Loucy (cell line): ENCODE results near the gene CCPG1.

Source experiments
- H2AFZ ChIP-seq: fragments of 200-600 bp; sonication (generic); 2 replicates; pipeline ENCODE4 v1.6.0; 2016; ENCODE audit warnings: antibody characterized with exemption, mild to moderate bottlenecking, low read length, moderate library complexity
- H3F3A ChIP-seq: fragments of 200-600 bp; 2 replicates; pipeline ENCODE4 v1.6.0; 2016; ENCODE audit warnings: antibody characterized with exemption, low read depth, mild to moderate bottlenecking
- H3K27me3 ChIP-seq: fragments of 200-600 bp; sonication (generic); 2 replicates; pipeline ENCODE4 v1.6.1; 2014; ENCODE audit warnings: low read length, mild to moderate bottlenecking; ENCODE audit not compliant: insufficient read depth, poor library complexity, severe bottlenecking
- H3K36me3 ChIP-seq: fragments of 200-600 bp; sonication (generic); 2 replicates; pipeline ENCODE4 v1.6.1; 2016; ENCODE audit warnings: low read length; ENCODE audit not compliant: insufficient read depth
- H3K4me1 ChIP-seq: fragments of 200-600 bp; sonication (generic); 2 replicates; pipeline ENCODE4 v1.5.1; 2014; ENCODE audit warnings: low read length, mild to moderate bottlenecking; ENCODE audit not compliant: insufficient read depth, poor library complexity, severe bottlenecking
- H3K4me2 ChIP-seq: fragments of 200-600 bp; sonication (generic); 2 replicates; pipeline ENCODE4 v1.6.0; 2014; ENCODE audit warnings: antibody characterized with exemption, low read length, low read depth, mild to moderate bottlenecking; ENCODE audit not compliant: poor library complexity, severe bottlenecking
- H3K4me3 ChIP-seq: fragments of 200-600 bp; sonication (generic); 2 replicates; pipeline ENCODE4 v1.5.1; 2014; ENCODE audit warnings: low read length, mild to moderate bottlenecking, mixed read lengths; ENCODE audit not compliant: poor library complexity, severe bottlenecking
- H3K79me2 ChIP-seq: fragments of 200-600 bp; sonication (generic); 2 replicates; pipeline ENCODE4 v1.6.1; 2014; ENCODE audit warnings: low read length; ENCODE audit not compliant: insufficient read depth
- H3K9ac ChIP-seq: fragments of 200-600 bp; sonication (generic); 2 replicates; pipeline ENCODE4 v1.6.0; 2014; ENCODE audit warnings: mild to moderate bottlenecking, low read depth, low read length, moderate library complexity; ENCODE audit not compliant: poor library complexity, severe bottlenecking
- H3K9me2 ChIP-seq: fragments of 200-600 bp; sonication (generic); replicated peaks from 2 replicates; pipeline ENCODE4 v1.6.1; 2016; ENCODE audit warnings: low read depth, low read length, mixed read lengths
- H3K9me3 ChIP-seq: fragments of 200-600 bp; sonication (generic); 2 replicates; pipeline ENCODE4 v1.6.1; 2014; ENCODE audit warnings: mild to moderate bottlenecking, antibody characterized with exemption, low read length, low read depth; ENCODE audit not compliant: insufficient read depth
- H4K20me1 ChIP-seq: fragments of 200-600 bp; sonication (generic); 2 replicates; pipeline ENCODE4 v1.6.0; 2014; ENCODE audit warnings: antibody characterized with exemption, low read length, mild to moderate bottlenecking; ENCODE audit not compliant: insufficient read depth, poor library complexity, severe bottlenecking
- CTCF ChIP-seq: fragments of 200-600 bp; sonication (generic); conservative IDR thresholded peaks from 2 replicates; pipeline ENCODE4 v1.5.1; 2014; ENCODE audit warnings: mild to moderate bottlenecking, antibody characterized with exemption, low read length
- EZH2phosphoT487 ChIP-seq: fragments of 200-600 bp; IDR thresholded peaks from 2 replicates; pipeline ENCODE4 v1.6.1; 2018; ENCODE audit warnings: antibody characterized with exemption, mild to moderate bottlenecking, moderate library complexity, borderline replicate concordance

CCPG1 gene

GRCh38 chr15:55344206-55344605, 64.0 kb downstream of the CCPG1 start:
- H3K27me3 ChIP-seq, result no peaks in the 10 kb centered on the region
- H3K9ac ChIP-seq, result no peak overlapping the region
- TF ChIP-seq EZH2phosphoT487, result no peak
- no peak overlapping the region for H3K4me3 ChIP-seq
- H3F3A ChIP-seq, result no peaks in the 10 kb centered on the region
- no peaks in the 10 kb centered on the region for H3K9me2 ChIP-seq
- H3K36me3 ChIP-seq, result peaks cover 15% of the 10 kb centered on the region
- no peaks in the 10 kb centered on the region for H3K4me1 ChIP-seq
- no peaks in the 10 kb centered on the region for H3K9me3 ChIP-seq
- no peak overlapping the region for H3K4me2 ChIP-seq
- H3K79me2 ChIP-seq, result no peaks in the 10 kb centered on the region
- no peaks in the 10 kb centered on the region for H4K20me1 ChIP-seq
- H2AFZ ChIP-seq, result no peak overlapping the region

- Histone ChIP-seq H3F3A (no peaks in the 10 kb centered on the region), H3K9ac (no peak overlapping the region), H3K9me3 (no peaks in the 10 kb centered on the region), H3K79me2 (no peaks in the 10 kb centered on the region), H3K4me3 (no peak overlapping the region), H2AFZ (no peak overlapping the region), H3K9me2 (no peaks in the 10 kb centered on the region), H3K4me2 (no peak overlapping the region), H3K4me1 (no peaks in the 10 kb centered on the region), H3K27me3 (no peaks in the 10 kb centered on the region), H4K20me1 (no peaks in the 10 kb centered on the region), H3K36me3 (peaks cover 18% of the 10 kb centered on the region)
- TF ChIP-seq EZH2phosphoT487 (no peak), CTCF (no peak)
Measured at GRCh38 chr15:55343168-55343567, 65.0 kb downstream of the CCPG1 start.

GRCh38 chr15:55337160-55337559, 71.0 kb downstream of the CCPG1 start:
- no peaks in the 10 kb centered on the region for H3K27me3 ChIP-seq
- H3F3A ChIP-seq, result no peaks in the 10 kb centered on the region
- H2AFZ ChIP-seq, result no peak overlapping the region
- no peak overlapping the region for H3K4me3 ChIP-seq
- no peaks in the 10 kb centered on the region for H3K9me2 ChIP-seq
- no peaks in the 10 kb centered on the region for H3K4me1 ChIP-seq
- no peak overlapping the region for H3K4me2 ChIP-seq
- H3K79me2 ChIP-seq, result no peaks in the 10 kb centered on the region
- peaks cover 33% of the 10 kb centered on the region for H3K36me3 ChIP-seq
- H3K9me3 ChIP-seq, result no peaks in the 10 kb centered on the region
- no peak for TF ChIP-seq EZH2phosphoT487
- TF ChIP-seq CTCF, result no peak
- H4K20me1 ChIP-seq, result no peaks in the 10 kb centered on the region
- H3K9ac ChIP-seq, result no peak overlapping the region

- TF ChIP-seq CTCF (no peak), EZH2phosphoT487 (no peak)
- Histone ChIP-seq H3K9me3 (no peaks in the 10 kb centered on the region), H3K4me3 (no peak overlapping the region), H3K4me2 (no peak overlapping the region), H3K27me3 (no peaks in the 10 kb centered on the region), H4K20me1 (no peaks in the 10 kb centered on the region), H3K79me2 (no peaks in the 10 kb centered on the region), H3F3A (no peaks in the 10 kb centered on the region), H2AFZ (no peak overlapping the region), H3K9me2 (no peaks in the 10 kb centered on the region), H3K4me1 (no peaks in the 10 kb centered on the region), H3K9ac (no peak overlapping the region), H3K36me3 (peaks cover 38% of the 10 kb centered on the region)
Measured at GRCh38 chr15:55334997-55335396, 73.2 kb downstream of the CCPG1 start.
